ENCODE data around the gene TBC1D3B. TPM values are rescaled to one million over a fixed set of nuclear protein-coding genes. Genes with fewer than 3 reads are reported as not detected.

The TBC1D3B gene
- total RNA-seq, 1 experiment from 2014 or later, result 11.3 TPM

- no peak overlapping the region for H3K27ac ChIP-seq (ENCODE audit: low read depth, low read length)
- ChIA-PET CTCF (interaction anchor here (0.9 to 2.1 kb wide), 5 partner anchors 17 to 149 kb away, joined by 3 to 10 read pairs (median 7); no protein-coding TSS in a partner anchor), RAD21 (ENCODE audit: low non-redundant PET in 1 of 2, low total read pairs in 2 of 2, uncharacterized antibody in 2 of 2, unreplicated experiment in 2 of 2) (interaction anchor here in 1 of 2 experiments (1.0 kb wide), 1 partner anchor 30 kb away, joined by 4 read pairs; no protein-coding TSS in a partner anchor), POLR2A (interaction anchor here (0.9 kb wide), 1 partner anchor 16 kb away, joined by 3 read pairs; no protein-coding TSS in a partner anchor)
- no peak overlapping the region for H3K9ac ChIP-seq (ENCODE audit: low read length)
- H4K20me1 ChIP-seq (ENCODE audit: insufficient read depth), result no peaks in the 10 kb centered on the region
- no peak overlapping the region for H3K4me2 ChIP-seq (ENCODE audit: low read length)
- no peak overlapping the region for H3K4me3 ChIP-seq (replicated peaks in 1 of 2; ENCODE audit: low read depth in 1 of 2, low read length in 2 of 2)
- no peak overlapping the region for H2AFZ ChIP-seq (ENCODE audit: low read depth, low read length, poor library complexity, severe bottlenecking)
- H3K4me1 ChIP-seq (ENCODE audit: control insufficient read depth in 1 of 2, insufficient read depth in 2 of 2, low read length in 2 of 2), result no peaks in the 10 kb centered on the region
- no peaks in the 10 kb centered on the region for H3K9me3 ChIP-seq (ENCODE audit: control insufficient read depth in 1 of 2, insufficient read depth in 1 of 2, low read depth in 1 of 2, low read length in 2 of 2)
- TF ChIP-seq ATF3 (IDR thresholded peaks at IDR 0.05) (no peak), CTCF (IDR thresholded peaks at IDR 0.05 in 2 of 3, conservative IDR thresholded peaks at IDR 0.05 in 1 of 3; ENCODE audit: borderline replicate concordance in 1 of 3, insufficient read depth in 1 of 3, low read depth in 2 of 3, low read length in 2 of 3) (peak in 2 of 3 experiments; percentile 47 to 50; a peak in 4 of 6 replicates)
- ATAC-seq (peak; percentile 90), DNase-seq (ENCODE audit: low read depth, low spot score) (no peak)
- H3K36me3 ChIP-seq (ENCODE audit: control insufficient read depth in 1 of 2, insufficient read depth in 2 of 2, low read length in 2 of 2), result no peaks in the 10 kb centered on the region
- no peaks in the 10 kb centered on the region; the same call in 1 of the 2 replicates for H3K27me3 ChIP-seq (ENCODE audit: insufficient read depth, low read length)
- intact Hi-C loops (cut with micrococcal nuclease), result no loop called here
- no TSS peak for BruUV-seq (replicated peaks)
- no peaks in the 10 kb centered on the region for H3K79me2 ChIP-seq (ENCODE audit: insufficient read depth, low read length)
- no peaks in the 10 kb centered on the region for H3K9me2 ChIP-seq (ENCODE audit: insufficient read depth)
These were observed 57.7 kb downstream of the TBC1D3B start for GRCh38 chr17:36118477-36119353.
